Cardiac septum (tissue), 1 donor: ENCODE data around the gene GSTM2. TPM values are rescaled to one million over a fixed set of nuclear protein-coding genes. Genes with fewer than 3 reads are reported as not detected.

Source experiments
- DNase-seq: peaks from one replicate; pipeline ENCODE4 v3.0.0-alpha.2; 2020; ENCODE audit warnings: low spot score
- intact Hi-C: fragments of 100-400 bp; cut with DNase I; formaldehyde crosslinking; loops from one replicate; pipeline ENCODE4 v1.14.0; 2022
- long read RNA-seq: library from polyadenylated mRNA; unstranded; transcript quantifications from one replicate; pipeline ENCODE4 v2.0.0, GENCODE V29; 2021
- total RNA-seq: library from RNA; stranded (reverse); fragmentation: NEBNext Ultra II Directional; extraction: Animal tissue kit (Norgen Biotek cat#: 25700); gene quantifications from one replicate; pipeline ENCODE4 v1.2.1, GENCODE V29; 2021
- donor health status: DM: no; HTN: no; CAD: no.

The GSTM2 gene
- total RNA-seq: 43.5 TPM
- long read RNA-seq, transcript GSTM2-201 (8 exons, 1,157 nt): major isoform, 23 of 28 reads
- long read RNA-seq, partial matches to known transcripts: 0 of 28 reads
- long read RNA-seq, other reads (novel, unspliced or antisense): 5 of 28 reads

GRCh38 chr1:109667452-109668122, at the start of gene GSTM2:
Gene GSTM2, plus strand, starts transcription at chr1:109668057. Its CDS starts 59 bp downstream, at chr1:109668116.
- peak; percentile 96 for DNase-seq
- intact Hi-C loops: no loop called here

- intact Hi-C loops: no loop called here
- no peak for DNase-seq
These were observed 48.9 kb upstream of the GSTM2 start for GRCh38 chr1:109618661-109619575.

GRCh38 chr1:109619576-109620400, 48.1 kb upstream of the GSTM2 start, which contains the start of the genes AMPD2 and GNAT2:
Gene AMPD2, plus strand, starts transcription at chr1:109619837. Its CDS starts 1,339 bp downstream, at chr1:109621176.
Gene GNAT2, minus strand, starts transcription at chr1:109619616. Its CDS starts 6,746 bp downstream, at chr1:109612870.
- DNase-seq: peak; percentile 93
- intact Hi-C loops: loop anchor here (2.0 kb wide), 1 partner anchor 71 kb away; the partner anchor contains the start of gene GNAI3

GRCh38 chr1:109620401-109620791, 47.5 kb upstream of the GSTM2 start:
- intact Hi-C loops: loop anchor here (2.0 kb wide), 1 partner anchor 72 kb away; the partner anchor contains the start of gene GNAI3
- DNase-seq: no peak

- intact Hi-C loops: loop anchor here (2.0 kb wide), 1 partner anchor 72 kb away; the partner anchor contains the start of gene GNAI3
- peak; percentile 96 for DNase-seq
These were observed 47.0 kb upstream of the GSTM2 start for GRCh38 chr1:109620841-109621286.

- DNase-seq: no peak
- intact Hi-C loops: loop anchor here (2.0 kb wide), 1 partner anchor 73 kb away; the partner anchor contains the start of gene GNAI3
These were observed 46.3 kb upstream of the GSTM2 start for GRCh38 chr1:109621379-109622136.

- intact Hi-C loops: no loop called here
- no peak for DNase-seq
These were observed 45.5 kb upstream of the GSTM2 start for GRCh38 chr1:109622137-109622892.

- intact Hi-C loops: no loop called here
- DNase-seq: no peak
These were observed 45.0 kb upstream of the GSTM2 start for GRCh38 chr1:109622895-109623294.

- no peak for DNase-seq
- intact Hi-C loops: no loop called here
These were observed 44.2 kb upstream of the GSTM2 start for GRCh38 chr1:109623601-109624161.

- intact Hi-C loops: no loop called here
- DNase-seq: no peak
These were observed 43.5 kb upstream of the GSTM2 start for GRCh38 chr1:109624201-109625010.

GRCh38 chr1:109625176-109625575, 42.7 kb upstream of the GSTM2 start:
- intact Hi-C loops: no loop called here

GRCh38 chr1:109625601-109626560, 42.0 kb upstream of the GSTM2 start:
- intact Hi-C loops: no loop called here
- DNase-seq: no peak

More at GRCh38 chr1:109625176-109625575, 42.7 kb upstream of the GSTM2 start:
- no peak for DNase-seq

GRCh38 chr1:109626682-109627408, 41.0 kb upstream of the GSTM2 start:
- no peak for DNase-seq
- intact Hi-C loops: no loop called here

GRCh38 chr1:109627692-109628399, 40.0 kb upstream of the GSTM2 start:
- DNase-seq: no peak
- intact Hi-C loops: loop anchor here (2.0 kb wide), 1 partner anchor 81 kb away; no protein-coding TSS in a partner anchor
